Karpas-422 (cell line): ENCODE data around the gene FGF12. TPM values are rescaled to one million over a fixed set of nuclear protein-coding genes. Genes with fewer than 3 reads are reported as not detected.

Source experiments
- DNase-seq: peaks from one replicate; pipeline ENCODE4 v3.0.0-alpha.2; 2015
- H2AFZ ChIP-seq: fragments of 200-600 bp; sonication (generic); 2 replicates; pipeline ENCODE4 v1.6.1; 2014; ENCODE audit warnings: antibody characterized with exemption, low read length, mixed read lengths
- H3K27ac ChIP-seq: fragments of 200-600 bp; sonication (generic); 2 replicates; pipeline ENCODE4 v1.5.1; 2014; ENCODE audit warnings: mild to moderate bottlenecking, low read length, moderate library complexity
- H3K27me3 ChIP-seq: fragments of 200-600 bp; sonication (generic); 2 replicates; pipeline ENCODE4 v1.6.1; 2014; ENCODE audit warnings: low read length, mixed read lengths
- H3K36me3 ChIP-seq: fragments of 200-600 bp; sonication (generic); 2 replicates; pipeline ENCODE4 v1.6.1; 2014; ENCODE audit warnings: low read length, mixed read lengths; ENCODE audit not compliant: insufficient read depth
- H3K4me1 ChIP-seq: fragments of 200-600 bp; sonication (generic); 2 replicates; pipeline ENCODE4 v1.6.1; 2014; ENCODE audit warnings: mild to moderate bottlenecking, low read length, mixed read lengths
- H3K4me2 ChIP-seq: fragments of 200-600 bp; sonication (generic); 2 replicates; pipeline ENCODE4 v1.6.1; 2014; ENCODE audit warnings: low read length, low read depth, mild to moderate bottlenecking; ENCODE audit not compliant: poor library complexity, severe bottlenecking
- H3K4me3 ChIP-seq: fragments of 200-600 bp; sonication (generic); 2 replicates; pipeline ENCODE4 v1.5.1; 2014; ENCODE audit warnings: mild to moderate bottlenecking, antibody characterized with exemption, low read length, mixed read lengths
- H3K79me2 ChIP-seq: fragments of 200-600 bp; sonication (generic); 2 replicates; pipeline ENCODE4 v1.6.1; 2014; ENCODE audit warnings: mild to moderate bottlenecking, low read length, mixed read lengths
- H3K9ac ChIP-seq: fragments of 200-600 bp; sonication (generic); 2 replicates; pipeline ENCODE4 v1.6.0; 2014; ENCODE audit warnings: low read length
- H3K9me2 ChIP-seq: fragments of 200-600 bp; sonication (generic), shearing (Covaris generic); replicated peaks from 2 replicates; pipeline ENCODE4 v1.6.0; 2014; ENCODE audit warnings: mild to moderate bottlenecking, low read length, moderate library complexity; ENCODE audit not compliant: insufficient read depth
- H3K9me3 ChIP-seq: fragments of 300-700, 200-600 bp; sonication (generic); 2 replicates; pipeline ENCODE4 v1.6.1; 2014; ENCODE audit warnings: low read length, mixed read lengths
- H4K20me1 ChIP-seq: fragments of 200-600 bp; sonication (generic); 2 replicates; pipeline ENCODE4 v1.6.1; 2014; ENCODE audit warnings: mild to moderate bottlenecking, antibody characterized with exemption, low read length, low read depth; ENCODE audit not compliant: insufficient read depth
- total RNA-seq: library from RNA; depleted of rRNA; stranded (reverse); fragments of >200 nt; shearing (Covaris generic); gene quantifications from 2 replicates; pipeline ENCODE4 v1.2.3, GENCODE V29; 2014; ENCODE audit warnings: low replicate concordance

The FGF12 gene
- total RNA-seq, 1 experiment from 2014 or later, result not detected

- no peak overlapping the region for H3K4me2 ChIP-seq
- no peak overlapping the region for H3K27ac ChIP-seq
- no peaks in the 10 kb centered on the region for H3K79me2 ChIP-seq
- H2AFZ ChIP-seq, result no peak overlapping the region
- no peaks in the 10 kb centered on the region for H3K9me3 ChIP-seq
- H3K4me1 ChIP-seq, result no peaks in the 10 kb centered on the region
- no peak overlapping the region for H3K4me3 ChIP-seq
- H4K20me1 ChIP-seq, result no peaks in the 10 kb centered on the region
- H3K36me3 ChIP-seq, result no peaks in the 10 kb centered on the region
- no peak for DNase-seq
- H3K9ac ChIP-seq, result no peak overlapping the region
- H3K27me3 ChIP-seq, result no peaks in the 10 kb centered on the region
- no peaks in the 10 kb centered on the region for H3K9me2 ChIP-seq
These were observed 17.0 kb downstream of the FGF12 start for GRCh38 chr3:192710366-192710765.

DNA sequence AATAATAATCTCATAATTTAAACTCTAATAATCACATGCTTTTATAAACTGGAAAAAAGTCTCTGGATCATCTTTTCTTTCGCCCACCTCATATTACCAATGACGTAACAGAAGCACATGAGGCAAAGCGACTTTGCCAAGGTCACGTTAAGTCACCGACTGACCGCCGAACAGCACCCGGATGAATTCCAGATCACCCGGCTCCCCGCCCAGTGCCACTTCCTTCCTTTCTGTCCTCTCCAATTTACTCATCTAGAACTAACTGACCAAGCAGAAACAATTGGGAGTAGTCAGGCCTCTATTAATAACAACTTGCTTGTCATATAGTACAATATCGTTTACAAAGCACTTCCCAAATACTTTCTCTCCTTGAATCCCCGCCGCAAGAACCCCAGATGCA, 21.1 kb downstream of the FGF12 start:
- no peak for DNase-seq
- no peaks in the 10 kb centered on the region for H3K9me3 ChIP-seq
- no peak overlapping the region for H3K27ac ChIP-seq
- H3K27me3 ChIP-seq, result no peaks in the 10 kb centered on the region
- H4K20me1 ChIP-seq, result no peaks in the 10 kb centered on the region
- H3K4me3 ChIP-seq, result no peak overlapping the region
- 0 out of 2 replicates have a peak, but pooled peaks cover 2% of the 10 kb centered on the region for H3K9me2 ChIP-seq
- H3K36me3 ChIP-seq, result no peaks in the 10 kb centered on the region
- H3K4me1 ChIP-seq, result peaks cover 8% of the 10 kb centered on the region; the same call in 1 of the 2 replicates
- no peaks in the 10 kb centered on the region for H3K79me2 ChIP-seq
- H3K4me2 ChIP-seq, result no peak overlapping the region
- H3K9ac ChIP-seq, result no peak overlapping the region
- H2AFZ ChIP-seq, result no peak overlapping the region

DNA sequence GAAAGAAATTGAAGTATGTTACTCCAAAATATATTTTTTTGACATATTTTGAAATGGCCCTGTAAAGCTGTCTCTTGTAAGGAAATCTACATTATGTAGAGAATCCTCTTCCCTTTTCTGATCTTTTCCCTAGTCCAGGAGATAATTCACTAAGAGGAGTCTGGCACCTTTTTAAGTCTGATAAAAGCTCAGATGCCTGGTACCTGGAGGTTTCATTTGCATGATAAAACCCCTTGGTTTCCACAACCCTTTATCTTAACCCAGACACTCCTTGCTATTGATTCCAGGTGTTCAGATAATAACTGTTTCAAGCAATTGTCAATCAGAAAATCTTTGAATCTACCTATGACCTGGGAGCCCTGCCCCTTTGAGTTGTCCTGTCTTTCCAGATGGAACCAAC, 26.5 kb downstream of the FGF12 start:
- Histone ChIP-seq H3K36me3 (no peaks in the 10 kb centered on the region), H3K4me1 (peaks cover 8% of the 10 kb centered on the region; the same call in 1 of the 2 replicates), H3K79me2 (no peaks in the 10 kb centered on the region), H2AFZ (no peak overlapping the region), H3K4me3 (no peak overlapping the region), H4K20me1 (no peaks in the 10 kb centered on the region), H3K9me3 (no peaks in the 10 kb centered on the region), H3K9ac (no peak overlapping the region), H3K9me2 (0 out of 2 replicates have a peak, but pooled peaks cover 2% of the 10 kb centered on the region), H3K4me2 (no peak overlapping the region), H3K27ac (no peak overlapping the region), H3K27me3 (no peaks in the 10 kb centered on the region)
- no peak for DNase-seq

GRCh38 chr3:192696943-192697587, 30.3 kb downstream of the FGF12 start:
- no peaks in the 10 kb centered on the region for H3K27me3 ChIP-seq
- H3K9me3 ChIP-seq, result no peaks in the 10 kb centered on the region
- DNase-seq, result no peak
- H3K9me2 ChIP-seq, result no peaks in the 10 kb centered on the region
- no peak overlapping the region for H3K9ac ChIP-seq
- no peaks in the 10 kb centered on the region for H4K20me1 ChIP-seq
- H3K4me1 ChIP-seq, result no peaks in the 10 kb centered on the region
- H3K79me2 ChIP-seq, result no peaks in the 10 kb centered on the region
- H2AFZ ChIP-seq, result no peak overlapping the region
- H3K27ac ChIP-seq, result no peak overlapping the region
- H3K4me3 ChIP-seq, result no peak overlapping the region
- H3K4me2 ChIP-seq, result no peak overlapping the region
- H3K36me3 ChIP-seq, result no peaks in the 10 kb centered on the region

DNA sequence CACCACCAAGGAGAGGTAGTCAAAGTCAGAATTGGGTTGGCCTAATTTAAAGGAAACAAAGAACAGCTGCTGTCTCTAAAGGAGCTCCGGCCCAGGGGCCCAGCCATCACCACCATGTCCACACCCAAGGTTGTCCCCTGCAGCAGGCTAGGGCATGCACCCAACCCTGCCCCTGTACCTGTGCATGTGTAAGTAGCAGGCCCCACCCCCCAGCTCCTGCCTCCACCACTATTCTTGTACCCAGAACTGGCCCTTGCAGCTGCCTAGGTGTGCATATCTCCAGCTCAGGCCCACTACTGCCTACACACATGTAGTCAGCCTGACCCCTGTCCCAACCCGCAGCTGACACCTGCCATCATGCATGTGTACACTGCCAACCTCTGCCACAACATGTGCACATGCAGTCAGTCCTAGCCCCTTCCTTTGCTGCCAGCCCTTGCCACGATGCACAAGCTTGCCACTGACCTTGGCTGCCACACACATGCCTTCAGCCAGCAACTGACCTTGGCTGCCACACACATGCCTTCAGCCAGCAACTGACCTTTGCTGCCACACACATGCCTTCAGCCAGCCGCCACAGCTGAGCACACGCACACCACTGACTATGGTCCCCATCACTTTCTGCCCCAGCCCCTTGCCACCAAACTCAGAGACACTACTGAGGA, 39.7 kb downstream of the FGF12 start:
- Histone ChIP-seq H2AFZ (no peak overlapping the region), H3K27me3 (no peaks in the 10 kb centered on the region), H3K9me3 (no peaks in the 10 kb centered on the region), H3K4me1 (no peaks in the 10 kb centered on the region), H3K4me2 (no peak overlapping the region), H3K36me3 (no peaks in the 10 kb centered on the region), H3K9me2 (no peaks in the 10 kb centered on the region), H3K4me3 (no peak overlapping the region), H4K20me1 (no peaks in the 10 kb centered on the region), H3K79me2 (no peaks in the 10 kb centered on the region), H3K9ac (no peak overlapping the region), H3K27ac (no peak overlapping the region)
- DNase-seq, result no peak

GRCh38 chr3:192685801-192686200, 41.5 kb downstream of the FGF12 start:
- Histone ChIP-seq H3K4me3 (no peak overlapping the region), H3K36me3 (no peaks in the 10 kb centered on the region), H3K27me3 (no peaks in the 10 kb centered on the region), H2AFZ (no peak overlapping the region), H3K27ac (no peak overlapping the region), H3K4me2 (no peak overlapping the region), H3K9me2 (no peaks in the 10 kb centered on the region), H3K4me1 (no peaks in the 10 kb centered on the region), H4K20me1 (no peaks in the 10 kb centered on the region), H3K9me3 (no peaks in the 10 kb centered on the region), H3K79me2 (no peaks in the 10 kb centered on the region), H3K9ac (no peak overlapping the region)
- DNase-seq, result no peak

GRCh38 chr3:192684151-192684550, 43.2 kb downstream of the FGF12 start:
- Histone ChIP-seq H3K4me1 (no peaks in the 10 kb centered on the region), H3K36me3 (no peaks in the 10 kb centered on the region), H3K4me2 (no peak overlapping the region), H3K9me3 (no peaks in the 10 kb centered on the region), H2AFZ (no peak overlapping the region), H3K27me3 (no peaks in the 10 kb centered on the region), H4K20me1 (no peaks in the 10 kb centered on the region), H3K9me2 (no peaks in the 10 kb centered on the region), H3K9ac (no peak overlapping the region), H3K79me2 (no peaks in the 10 kb centered on the region), H3K27ac (no peak overlapping the region), H3K4me3 (no peak overlapping the region)
- no peak for DNase-seq

GRCh38 chr3:192675958-192676649, 51.2 kb downstream of the FGF12 start:
- Histone ChIP-seq H3K79me2 (no peaks in the 10 kb centered on the region), H3K4me1 (no peaks in the 10 kb centered on the region), H3K36me3 (no peaks in the 10 kb centered on the region), H3K9ac (no peak overlapping the region), H3K4me3 (no peak overlapping the region), H2AFZ (no peak overlapping the region), H3K27me3 (no peaks in the 10 kb centered on the region), H3K27ac (no peak overlapping the region), H3K4me2 (no peak overlapping the region), H4K20me1 (no peaks in the 10 kb centered on the region), H3K9me3 (no peaks in the 10 kb centered on the region), H3K9me2 (no peaks in the 10 kb centered on the region)
- DNase-seq, result no peak
